WI38 (cell line): ENCODE measurements around the gene SEMA4A.
A peak's percentile ranks its signal among the peaks of the same experiment; 100 is the strongest.
"Not testable (repeated sequence)": the region's sequence is repeated elsewhere in the genome, so short reads cannot be mapped to it uniquely, and the experiment has no call there.

Source experiments
- H3K4me3 ChIP-seq: 2 replicates; pipeline ENCODE4 v1.5.1; 2011; ENCODE audit warnings: low read depth, mild to moderate bottlenecking, control low read depth, low read length
- TF ChIP-seq, protein P1 (sequence below): IDR thresholded peaks from 2 replicates; pipeline ENCODE4 v1.5.1; 2012; ENCODE audit warnings: low read depth, mild to moderate bottlenecking, control low read depth, low read length

The SEMA4A gene

DNA sequence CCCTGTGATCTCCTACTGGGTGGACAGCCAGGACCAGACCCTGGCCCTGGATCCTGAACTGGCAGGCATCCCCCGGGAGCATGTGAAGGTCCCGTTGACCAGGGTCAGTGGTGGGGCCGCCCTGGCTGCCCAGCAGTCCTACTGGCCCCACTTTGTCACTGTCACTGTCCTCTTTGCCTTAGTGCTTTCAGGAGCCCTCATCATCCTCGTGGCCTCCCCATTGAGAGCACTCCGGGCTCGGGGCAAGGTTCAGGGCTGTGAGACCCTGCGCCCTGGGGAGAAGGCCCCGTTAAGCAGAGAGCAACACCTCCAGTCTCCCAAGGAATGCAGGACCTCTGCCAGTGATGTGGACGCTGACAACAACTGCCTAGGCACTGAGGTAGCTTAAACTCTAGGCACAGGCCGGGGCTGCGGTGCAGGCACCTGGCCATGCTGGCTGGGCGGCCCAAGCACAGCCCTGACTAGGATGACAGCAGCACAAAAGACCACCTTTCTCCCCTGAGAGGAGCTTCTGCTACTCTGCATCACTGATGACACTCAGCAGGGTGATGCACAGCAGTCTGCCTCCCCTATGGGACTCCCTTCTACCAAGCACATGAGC lies 23.3 kb downstream of the SEMA4A start:
- TF ChIP-seq, protein P1, sequence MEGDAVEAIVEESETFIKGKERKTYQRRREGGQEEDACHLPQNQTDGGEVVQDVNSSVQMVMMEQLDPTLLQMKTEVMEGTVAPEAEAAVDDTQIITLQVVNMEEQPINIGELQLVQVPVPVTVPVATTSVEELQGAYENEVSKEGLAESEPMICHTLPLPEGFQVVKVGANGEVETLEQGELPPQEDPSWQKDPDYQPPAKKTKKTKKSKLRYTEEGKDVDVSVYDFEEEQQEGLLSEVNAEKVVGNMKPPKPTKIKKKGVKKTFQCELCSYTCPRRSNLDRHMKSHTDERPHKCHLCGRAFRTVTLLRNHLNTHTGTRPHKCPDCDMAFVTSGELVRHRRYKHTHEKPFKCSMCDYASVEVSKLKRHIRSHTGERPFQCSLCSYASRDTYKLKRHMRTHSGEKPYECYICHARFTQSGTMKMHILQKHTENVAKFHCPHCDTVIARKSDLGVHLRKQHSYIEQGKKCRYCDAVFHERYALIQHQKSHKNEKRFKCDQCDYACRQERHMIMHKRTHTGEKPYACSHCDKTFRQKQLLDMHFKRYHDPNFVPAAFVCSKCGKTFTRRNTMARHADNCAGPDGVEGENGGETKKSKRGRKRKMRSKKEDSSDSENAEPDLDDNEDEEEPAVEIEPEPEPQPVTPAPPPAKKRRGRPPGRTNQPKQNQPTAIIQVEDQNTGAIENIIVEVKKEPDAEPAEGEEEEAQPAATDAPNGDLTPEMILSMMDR, result no peak
- H3K4me3 ChIP-seq, result no peak overlapping the region

DNA sequence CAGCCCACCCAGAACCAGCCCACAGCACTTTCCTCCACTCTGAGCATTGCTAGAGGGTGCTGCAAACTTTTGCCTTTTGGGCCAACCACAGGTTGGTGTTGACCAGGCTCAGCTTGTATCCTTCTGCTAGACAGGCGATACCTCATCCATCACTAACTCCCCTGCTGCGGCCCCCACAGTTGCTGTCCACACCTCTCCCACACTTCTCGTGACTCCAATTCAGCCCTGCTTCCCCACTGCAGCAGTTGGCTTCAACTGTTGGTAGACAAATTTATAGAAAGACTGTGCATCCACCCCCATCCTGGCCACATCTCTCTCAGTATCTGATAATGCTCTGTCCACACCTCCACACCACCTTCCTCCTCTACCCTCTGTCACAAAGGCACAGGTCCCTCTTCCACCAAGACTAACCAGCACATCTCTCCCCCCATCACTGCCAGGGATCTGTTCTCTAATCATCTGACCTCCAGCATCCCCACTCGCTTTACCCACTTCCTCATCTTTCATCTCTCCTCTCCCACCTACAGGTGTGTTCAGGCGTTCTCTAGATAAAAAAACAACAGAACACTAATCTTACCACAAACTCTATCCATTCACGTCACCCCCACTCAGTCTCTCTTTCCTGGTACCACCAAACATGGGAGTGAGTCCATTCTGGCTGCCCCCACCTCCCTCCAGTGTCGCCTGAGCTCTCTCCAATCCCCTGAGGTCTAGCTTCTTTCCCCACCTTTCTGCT lies 24.7 kb downstream of the SEMA4A start:
- no peak overlapping the region for H3K4me3 ChIP-seq
- TF ChIP-seq, protein P1, result no peak

DNA sequence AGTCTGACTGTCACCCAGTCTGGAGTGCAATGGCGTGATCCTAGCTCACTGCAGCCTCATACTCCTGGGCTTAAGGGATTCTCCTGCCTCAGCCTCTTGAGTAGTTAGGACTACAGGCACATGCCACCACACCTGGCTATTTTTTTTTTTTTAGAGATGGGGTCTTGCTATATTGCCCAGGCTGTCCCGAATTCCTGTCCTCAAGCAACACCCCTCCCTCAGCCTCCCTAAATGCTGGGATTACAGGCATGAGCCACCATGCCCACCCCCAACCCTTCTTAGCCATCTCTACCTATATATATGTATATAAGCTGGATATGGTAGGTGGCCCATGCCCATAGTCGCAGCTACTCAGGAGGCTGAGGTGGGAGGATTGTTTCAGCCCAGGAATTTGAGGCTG lies 27.1 kb downstream of the SEMA4A start:
- TF ChIP-seq, protein P1, result no peak
- no peak overlapping the region for H3K4me3 ChIP-seq

DNA sequence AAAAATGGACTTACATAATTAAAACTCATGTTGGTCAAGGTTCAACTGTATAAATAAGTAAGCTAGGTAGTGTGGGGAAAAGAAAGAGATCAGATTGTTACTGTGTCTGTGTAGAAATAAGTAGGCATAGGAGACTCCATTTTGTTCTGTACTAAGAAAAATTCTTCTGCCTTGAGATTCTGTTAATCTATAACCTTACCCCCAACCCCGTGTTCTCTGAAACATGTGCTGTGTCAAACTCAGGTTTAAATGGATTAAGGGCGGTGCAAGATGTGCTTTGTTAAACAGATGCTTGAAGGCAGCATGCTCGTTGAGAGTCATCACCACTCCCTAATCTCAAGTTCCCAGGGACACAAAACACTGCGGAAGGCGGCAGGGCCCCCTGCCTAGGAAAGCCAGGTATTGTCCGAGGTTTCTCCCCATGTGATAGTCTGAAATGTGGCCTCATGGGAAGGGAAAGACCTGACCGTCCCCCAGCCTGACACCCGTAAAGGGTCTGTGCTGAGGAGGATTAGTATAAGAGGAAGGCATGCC lies 28.1 kb downstream of the SEMA4A start:
- H3K4me3 ChIP-seq, result not testable (repeated sequence)

DNA sequence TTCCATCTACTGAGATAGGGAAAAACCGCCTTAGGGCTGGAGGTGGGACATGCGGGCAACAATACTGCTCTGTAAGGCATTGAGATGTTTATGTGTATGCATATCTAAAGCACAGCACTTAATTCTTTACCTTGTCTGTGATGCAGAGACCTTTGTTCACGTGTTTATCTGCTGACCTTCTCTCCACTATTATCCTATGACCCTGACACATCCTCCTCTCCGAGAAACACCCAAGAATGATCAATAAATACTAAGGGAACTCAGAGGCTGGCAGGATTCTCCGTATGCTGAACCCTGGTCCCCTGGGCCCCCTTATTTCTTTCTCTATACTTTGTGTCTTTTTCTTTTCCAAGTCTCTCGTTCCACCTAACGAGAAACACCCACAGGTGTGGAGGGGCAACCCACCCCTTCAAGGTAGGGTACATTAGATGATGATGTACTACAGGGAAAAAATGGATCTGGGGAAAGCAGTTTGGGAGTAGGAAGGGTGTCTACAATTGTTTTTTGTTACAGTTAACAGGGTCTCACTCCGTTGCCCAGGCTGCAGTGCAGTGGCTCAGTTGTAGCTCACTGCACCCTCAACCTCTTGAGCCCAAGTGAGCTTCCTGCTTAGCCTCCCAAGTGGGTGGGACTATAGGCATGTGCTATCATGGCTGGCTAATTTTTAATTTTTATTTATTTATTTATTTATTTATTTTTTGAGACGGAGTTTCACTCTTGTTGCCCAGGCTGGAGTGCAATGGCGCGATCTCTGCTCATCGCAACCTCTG lies 28.8 kb downstream of the SEMA4A start:
- not testable (repeated sequence) for H3K4me3 ChIP-seq

DNA sequence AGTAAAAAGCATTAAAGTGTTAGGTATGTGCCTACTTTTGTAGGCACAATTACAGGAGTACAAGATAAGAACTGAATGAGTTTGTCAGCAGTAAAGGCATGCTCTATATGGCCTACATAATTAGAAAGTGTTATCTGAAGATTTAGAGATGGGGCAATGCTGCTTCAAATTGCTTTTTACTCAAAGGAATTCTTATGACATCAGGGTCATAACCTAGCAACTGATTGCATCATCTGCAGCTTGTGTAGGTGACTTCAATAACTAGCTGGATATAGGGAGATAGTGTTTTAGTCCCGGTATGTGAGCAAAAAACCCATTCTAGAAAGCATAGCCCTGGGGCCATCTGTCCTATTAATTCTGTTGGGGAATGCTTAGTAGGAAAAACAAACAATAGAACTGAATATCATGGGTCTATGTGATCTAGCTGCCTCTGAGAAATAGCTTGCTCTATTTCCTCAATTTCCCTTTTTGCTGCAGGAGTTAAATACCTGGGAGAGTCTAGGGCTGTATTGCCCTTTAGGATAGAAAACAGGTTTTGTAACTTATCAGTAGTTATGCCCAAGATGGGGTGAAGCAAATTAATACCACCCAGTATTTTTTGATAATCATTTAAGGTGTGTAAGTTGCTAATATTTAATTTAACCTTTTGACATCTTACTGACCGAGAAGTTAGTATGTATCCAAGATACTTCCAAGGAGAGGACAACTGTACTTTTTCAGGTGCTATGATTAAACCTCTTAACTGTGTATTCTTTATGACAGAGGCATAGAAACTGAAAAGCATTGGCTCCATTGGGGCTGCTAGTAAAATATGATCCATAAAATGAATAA lies 33.2 kb downstream of the SEMA4A start:
- H3K4me3 ChIP-seq, result not testable (repeated sequence)

DNA sequence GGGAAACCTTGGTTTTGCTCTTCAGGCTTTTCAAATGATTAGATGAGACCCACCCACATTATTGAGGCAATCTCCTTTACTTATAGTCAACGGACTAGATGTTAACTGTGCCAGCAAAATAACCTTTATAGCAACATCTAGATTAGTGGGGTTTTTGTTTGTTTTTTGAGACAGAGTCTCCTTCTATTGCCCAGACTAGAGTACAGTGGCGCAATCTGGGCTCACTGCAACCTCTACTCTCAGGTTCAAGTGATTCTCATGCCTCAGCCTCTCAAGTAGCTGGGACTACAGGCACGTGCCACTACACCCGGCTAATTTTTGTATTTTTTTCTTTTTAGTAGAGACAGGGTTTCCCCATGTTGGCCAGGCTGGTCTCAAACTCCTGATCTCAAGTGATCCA lies 36.9 kb downstream of the SEMA4A start:
- H3K4me3 ChIP-seq, result not testable (repeated sequence)

DNA sequence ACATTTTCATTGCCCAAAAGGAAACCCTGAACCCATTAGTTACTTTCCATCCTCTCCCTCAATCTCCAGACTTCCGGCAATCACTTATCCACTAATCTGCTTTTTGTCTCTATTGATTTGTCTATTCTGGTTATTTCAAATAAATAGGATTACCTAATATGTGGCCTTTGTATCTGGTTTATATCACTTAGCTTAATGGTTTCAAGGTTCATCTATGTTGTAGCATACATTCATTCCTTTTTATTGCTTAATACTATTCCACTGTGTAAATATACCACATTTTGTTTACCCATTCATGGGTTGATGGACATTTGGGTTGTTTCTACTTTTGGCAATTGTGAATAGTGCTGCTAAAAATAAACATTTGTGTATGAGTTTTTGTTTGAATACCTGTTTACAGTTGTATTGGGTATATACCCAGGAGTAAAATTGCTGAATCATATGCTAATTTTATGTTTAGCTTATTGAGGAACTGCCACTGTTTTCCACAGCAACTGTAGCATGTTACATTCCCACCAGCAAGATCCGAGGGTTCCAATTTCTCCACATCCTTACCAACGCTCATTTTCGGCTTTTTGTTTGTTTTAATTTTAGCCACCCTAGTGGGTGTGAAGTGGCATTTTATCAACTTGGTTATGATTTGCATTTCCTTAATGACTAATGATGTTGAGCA lies 38.0 kb downstream of the SEMA4A start:
- no peak overlapping the region for H3K4me3 ChIP-seq
- TF ChIP-seq, protein P1, result no peak

DNA sequence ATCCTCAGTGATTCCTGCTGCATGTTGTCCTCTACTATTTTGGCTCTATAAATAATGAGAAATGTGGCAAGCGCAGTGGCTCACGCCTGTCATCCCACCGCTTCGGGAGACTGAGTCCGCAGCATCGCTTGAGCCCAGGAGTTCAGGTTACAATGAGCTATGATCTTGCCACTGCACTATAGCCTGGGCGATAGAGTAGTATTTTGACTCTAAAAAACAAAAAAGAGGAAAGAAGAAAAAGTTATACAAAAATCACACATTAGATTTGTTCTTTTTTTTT lies 39.8 kb downstream of the SEMA4A start:
- H3K4me3 ChIP-seq, result peak overlapping the region; percentile 84
- TF ChIP-seq, protein P1, result no peak
